ENCODE measurements around the gene FRS3. TPM values are rescaled to one million over a fixed set of nuclear protein-coding genes. Genes with fewer than 3 reads are reported as not detected.
A peak's percentile ranks its signal among the peaks of the same experiment; 100 is the strongest.

FRS3 gene
- total and polyA plus RNA-seq, 2 of the 13 experiments (the other 11 are each of a cell fraction or from before 2014, with no cell fraction given) = 3.0 to 7.4 TPM

DNA sequence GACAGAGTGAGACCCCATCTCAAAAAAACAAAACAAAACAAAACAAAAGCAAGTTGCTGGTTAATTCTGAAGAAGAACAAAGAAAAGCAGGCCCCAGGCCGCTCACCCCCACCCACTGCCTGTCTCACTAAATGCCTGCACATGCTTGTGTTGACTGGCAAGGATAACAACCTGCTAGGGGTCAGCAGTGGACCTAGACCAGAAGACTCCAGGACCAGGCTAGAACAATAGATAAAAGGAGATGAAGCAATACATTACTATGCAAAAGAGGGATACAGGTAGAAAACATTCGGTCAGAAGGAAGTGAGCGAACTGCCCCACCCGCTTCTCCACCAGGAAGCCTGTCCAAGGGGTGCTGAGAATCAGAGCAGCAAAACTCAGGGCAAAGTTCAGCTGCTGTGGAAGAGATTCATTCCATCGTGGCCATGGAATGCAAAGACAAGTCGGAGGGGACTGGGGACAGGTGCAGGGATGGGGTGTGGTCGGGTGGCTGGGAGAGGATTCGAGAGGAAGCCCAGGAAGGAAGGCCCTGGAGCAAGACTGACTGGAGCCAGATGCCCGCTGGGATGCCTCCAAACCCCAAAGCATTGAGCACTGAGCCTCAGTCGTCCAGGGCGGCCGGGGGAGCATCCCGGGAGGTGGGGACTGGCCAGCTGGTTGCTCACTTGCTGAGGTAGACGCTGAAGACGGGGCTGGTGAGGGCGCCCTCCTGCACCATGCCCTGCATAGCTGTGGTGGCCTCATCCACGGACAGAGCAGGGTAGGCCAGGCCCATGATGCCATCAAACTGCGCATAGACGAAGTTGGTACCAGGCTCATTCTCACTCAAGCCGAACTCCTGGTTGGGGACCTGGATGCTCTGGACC, 37.8 kb downstream of the FRS3 start (continued):
- TF ChIP-seq, protein P1, sequence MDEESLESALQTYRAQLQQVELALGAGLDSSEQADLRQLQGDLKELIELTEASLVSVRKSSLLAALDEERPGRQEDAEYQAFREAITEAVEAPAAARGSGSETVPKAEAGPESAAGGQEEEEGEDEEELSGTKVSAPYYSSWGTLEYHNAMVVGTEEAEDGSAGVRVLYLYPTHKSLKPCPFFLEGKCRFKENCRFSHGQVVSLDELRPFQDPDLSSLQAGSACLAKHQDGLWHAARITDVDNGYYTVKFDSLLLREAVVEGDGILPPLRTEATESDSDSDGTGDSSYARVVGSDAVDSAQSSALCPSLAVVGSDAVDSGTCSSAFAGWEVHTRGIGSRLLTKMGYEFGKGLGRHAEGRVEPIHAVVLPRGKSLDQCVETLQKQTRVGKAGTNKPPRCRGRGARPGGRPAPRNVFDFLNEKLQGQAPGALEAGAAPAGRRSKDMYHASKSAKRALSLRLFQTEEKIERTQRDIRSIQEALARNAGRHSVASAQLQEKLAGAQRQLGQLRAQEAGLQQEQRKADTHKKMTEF (CRISPR knock-in tag; IDR thresholded peaks at IDR 0.05) = peak; percentile 65; the same call in 1 of the 2 replicates
- TF ChIP-seq NFYC (CRISPR knock-in tag; IDR thresholded peaks at IDR 0.05) (no peak; the same call in 1 of the 2 replicates), ZNF44 (CRISPR knock-in tag; IDR thresholded peaks at IDR 0.05) (no peak), GATAD2A (CRISPR knock-in tag; IDR thresholded peaks at IDR 0.05) (peak; percentile 89), NRL (CRISPR knock-in tag; IDR thresholded peaks at IDR 0.05; ENCODE audit: borderline replicate concordance) (0 out of 2 replicates have a peak, but pooled peaks have one; percentile 32), RBAK (CRISPR knock-in tag; IDR thresholded peaks at IDR 0.05) (no peak), NR2F6 (IDR thresholded peaks at IDR 0.05) (peak; percentile 70), NR2F6 (CRISPR knock-in tag; IDR thresholded peaks at IDR 0.05) (peak; percentile 75), SP5 (CRISPR knock-in tag; IDR thresholded peaks at IDR 0.05; ENCODE audit: borderline replicate concordance, low read depth) (no peak; the same call in 1 of the 2 replicates), ZSCAN20 (CRISPR knock-in tag; IDR thresholded peaks at IDR 0.05; ENCODE audit: borderline replicate concordance) (no peak), ZNF616 (CRISPR knock-in tag; IDR thresholded peaks at IDR 0.05; ENCODE audit: low read depth) (no peak), PPARG (CRISPR knock-in tag; conservative IDR thresholded peaks at IDR 0.05) (peak; percentile 71), SMYD3 (CRISPR knock-in tag; IDR thresholded peaks at IDR 0.05) (0 out of 2 replicates have a peak, but pooled peaks have one; percentile 45), ASH2L (IDR thresholded peaks at IDR 0.05; ENCODE audit: insufficient read length, low read depth, low read length) (no peak)
- TF ChIP-seq, protein P2, sequence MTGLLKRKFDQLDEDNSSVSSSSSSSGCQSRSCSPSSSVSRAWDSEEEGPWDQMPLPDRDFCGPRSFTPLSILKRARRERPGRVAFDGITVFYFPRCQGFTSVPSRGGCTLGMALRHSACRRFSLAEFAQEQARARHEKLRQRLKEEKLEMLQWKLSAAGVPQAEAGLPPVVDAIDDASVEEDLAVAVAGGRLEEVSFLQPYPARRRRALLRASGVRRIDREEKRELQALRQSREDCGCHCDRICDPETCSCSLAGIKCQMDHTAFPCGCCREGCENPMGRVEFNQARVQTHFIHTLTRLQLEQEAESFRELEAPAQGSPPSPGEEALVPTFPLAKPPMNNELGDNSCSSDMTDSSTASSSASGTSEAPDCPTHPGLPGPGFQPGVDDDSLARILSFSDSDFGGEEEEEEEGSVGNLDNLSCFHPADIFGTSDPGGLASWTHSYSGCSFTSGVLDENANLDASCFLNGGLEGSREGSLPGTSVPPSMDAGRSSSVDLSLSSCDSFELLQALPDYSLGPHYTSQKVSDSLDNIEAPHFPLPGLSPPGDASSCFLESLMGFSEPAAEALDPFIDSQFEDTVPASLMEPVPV (CRISPR knock-in tag; IDR thresholded peaks at IDR 0.05) = no peak
- TF ChIP-seq, protein P3, sequence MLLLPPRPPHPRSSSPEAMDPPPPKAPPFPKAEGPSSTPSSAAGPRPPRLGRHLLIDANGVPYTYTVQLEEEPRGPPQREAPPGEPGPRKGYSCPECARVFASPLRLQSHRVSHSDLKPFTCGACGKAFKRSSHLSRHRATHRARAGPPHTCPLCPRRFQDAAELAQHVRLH (CRISPR knock-in tag; IDR thresholded peaks at IDR 0.05; ENCODE audit: borderline replicate concordance, low read depth) = no peak
- TF ChIP-seq, protein P4, sequence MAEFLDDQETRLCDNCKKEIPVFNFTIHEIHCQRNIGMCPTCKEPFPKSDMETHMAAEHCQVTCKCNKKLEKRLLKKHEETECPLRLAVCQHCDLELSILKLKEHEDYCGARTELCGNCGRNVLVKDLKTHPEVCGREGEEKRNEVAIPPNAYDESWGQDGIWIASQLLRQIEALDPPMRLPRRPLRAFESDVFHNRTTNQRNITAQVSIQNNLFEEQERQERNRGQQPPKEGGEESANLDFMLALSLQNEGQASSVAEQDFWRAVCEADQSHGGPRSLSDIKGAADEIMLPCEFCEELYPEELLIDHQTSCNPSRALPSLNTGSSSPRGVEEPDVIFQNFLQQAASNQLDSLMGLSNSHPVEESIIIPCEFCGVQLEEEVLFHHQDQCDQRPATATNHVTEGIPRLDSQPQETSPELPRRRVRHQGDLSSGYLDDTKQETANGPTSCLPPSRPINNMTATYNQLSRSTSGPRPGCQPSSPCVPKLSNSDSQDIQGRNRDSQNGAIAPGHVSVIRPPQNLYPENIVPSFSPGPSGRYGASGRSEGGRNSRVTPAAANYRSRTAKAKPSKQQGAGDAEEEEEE (CRISPR knock-in tag; IDR thresholded peaks at IDR 0.05; ENCODE audit: borderline replicate concordance) = no peak
- TF ChIP-seq, protein P5, sequence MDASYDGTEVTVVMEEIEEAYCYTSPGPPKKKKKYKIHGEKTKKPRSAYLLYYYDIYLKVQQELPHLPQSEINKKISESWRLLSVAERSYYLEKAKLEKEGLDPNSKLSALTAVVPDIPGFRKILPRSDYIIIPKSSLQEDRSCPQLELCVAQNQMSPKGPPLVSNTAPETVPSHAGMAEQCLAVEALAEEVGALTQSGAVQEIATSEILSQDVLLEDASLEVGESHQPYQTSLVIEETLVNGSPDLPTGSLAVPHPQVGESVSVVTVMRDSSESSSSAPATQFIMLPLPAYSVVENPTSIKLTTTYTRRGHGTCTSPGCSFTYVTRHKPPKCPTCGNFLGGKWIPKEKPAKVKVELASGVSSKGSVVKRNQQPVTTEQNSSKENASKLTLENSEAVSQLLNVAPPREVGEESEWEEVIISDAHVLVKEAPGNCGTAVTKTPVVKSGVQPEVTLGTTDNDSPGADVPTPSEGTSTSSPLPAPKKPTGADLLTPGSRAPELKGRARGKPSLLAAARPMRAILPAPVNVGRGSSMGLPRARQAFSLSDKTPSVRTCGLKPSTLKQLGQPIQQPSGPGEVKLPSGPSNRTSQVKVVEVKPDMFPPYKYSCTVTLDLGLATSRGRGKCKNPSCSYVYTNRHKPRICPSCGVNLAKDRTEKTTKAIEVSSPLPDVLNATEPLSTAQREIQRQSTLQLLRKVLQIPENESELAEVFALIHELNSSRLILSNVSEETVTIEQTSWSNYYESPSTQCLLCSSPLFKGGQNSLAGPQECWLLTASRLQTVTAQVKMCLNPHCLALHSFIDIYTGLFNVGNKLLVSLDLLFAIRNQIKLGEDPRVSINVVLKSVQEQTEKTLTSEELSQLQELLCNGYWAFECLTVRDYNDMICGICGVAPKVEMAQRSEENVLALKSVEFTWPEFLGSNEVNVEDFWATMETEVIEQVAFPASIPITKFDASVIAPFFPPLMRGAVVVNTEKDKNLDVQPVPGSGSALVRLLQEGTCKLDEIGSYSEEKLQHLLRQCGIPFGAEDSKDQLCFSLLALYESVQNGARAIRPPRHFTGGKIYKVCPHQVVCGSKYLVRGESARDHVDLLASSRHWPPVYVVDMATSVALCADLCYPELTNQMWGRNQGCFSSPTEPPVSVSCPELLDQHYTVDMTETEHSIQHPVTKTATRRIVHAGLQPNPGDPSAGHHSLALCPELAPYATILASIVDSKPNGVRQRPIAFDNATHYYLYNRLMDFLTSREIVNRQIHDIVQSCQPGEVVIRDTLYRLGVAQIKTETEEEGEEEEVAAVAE (CRISPR knock-in tag; IDR thresholded peaks at IDR 0.05; ENCODE audit: borderline replicate concordance) = no peak
- TF ChIP-seq, protein P6, sequence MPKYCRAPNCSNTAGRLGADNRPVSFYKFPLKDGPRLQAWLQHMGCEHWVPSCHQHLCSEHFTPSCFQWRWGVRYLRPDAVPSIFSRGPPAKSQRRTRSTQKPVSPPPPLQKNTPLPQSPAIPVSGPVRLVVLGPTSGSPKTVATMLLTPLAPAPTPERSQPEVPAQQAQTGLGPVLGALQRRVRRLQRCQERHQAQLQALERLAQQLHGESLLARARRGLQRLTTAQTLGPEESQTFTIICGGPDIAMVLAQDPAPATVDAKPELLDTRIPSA (CRISPR knock-in tag; IDR thresholded peaks at IDR 0.05; ENCODE audit: borderline replicate concordance) = no peak
